Endothelial cell of umbilical vein (primary cell): ENCODE data around the gene FAM221B. TPM values are rescaled to one million over a fixed set of nuclear protein-coding genes. Genes with fewer than 3 reads are reported as not detected.
A peak's percentile ranks its signal among the peaks of the same experiment; 100 is the strongest.

Experiments
- BruUV-seq: library from RNA; stranded (reverse); fragments of 400-500 nt; replicated peaks from 2 replicates; lab custom pipeline; 2021; lab: Mats Ljungman, UMichigan
- CTCF ChIA-PET: fragments of 300-600, 350-600 bp; sonication (Branson Sonifier 250); formaldehyde crosslinking; loops from one replicate; lab custom pipeline; 2021; ENCODE audit warnings: antibody characterized with exemption, inconsistent platforms; lab: Charles Lee
- POLR2A ChIA-PET: fragments of 300-600, 350-600 bp; sonication (Branson Sonifier 250); formaldehyde crosslinking; loops from one replicate; lab custom pipeline; 2021; ENCODE audit warnings: antibody characterized with exemption, inconsistent platforms; lab: Charles Lee
- DNase-seq: peaks from one replicate; pipeline ENCODE4 v3.0.0-alpha.2; 2011; ENCODE audit warnings: low read depth, low spot score
- FAIRE-seq: peaks from 2 replicates; lab custom pipeline; 2011; peaks lifted over from hg19 to GRCh38; lab: Jason Lieb, UNC
- H2AFZ ChIP-seq: 2 replicates; pipeline ENCODE4 v1.6.0; 2012; ENCODE audit warnings: low read depth, low read length, control low read depth, inconsistent platforms
- H3K27ac ChIP-seq: 2 replicates; pipeline ENCODE4 v1.5.1; 2011; ENCODE audit warnings: low read depth, mild to moderate bottlenecking, control low read depth, low read length, moderate library complexity; ENCODE audit not compliant: insufficient read depth
- H3K27me3 ChIP-seq, 2 experiments: 2 replicates each; pipeline versions ENCODE4 v1.6.0 to v1.6.1; 2011; ENCODE audit warnings: low read length in 2 of 2, mixed read lengths in 1 of 2; ENCODE audit not compliant: control insufficient read depth in 2 of 2, insufficient read depth in 2 of 2
- H3K36me3 ChIP-seq, 2 experiments: 2 replicates in 1 of 2; 3 replicates in 1 of 2; pipeline ENCODE4 v1.5.1; 2011; ENCODE audit warnings: low read length in 2 of 2, mild to moderate bottlenecking in 1 of 2, moderate library complexity in 1 of 2; ENCODE audit not compliant: control insufficient read depth in 2 of 2, insufficient read depth in 2 of 2; ENCODE audit errors: extremely low read depth in 1 of 2
- H3K4me1 ChIP-seq: 3 replicates; pipeline ENCODE4 v1.5.1; 2011; ENCODE audit warnings: mild to moderate bottlenecking, low read length; ENCODE audit not compliant: control insufficient read depth, insufficient read depth; ENCODE audit errors: extremely low read depth
- H3K4me2 ChIP-seq: 2 replicates; pipeline ENCODE4 v1.6.1; 2011; ENCODE audit warnings: low read length, control low read depth, mixed read lengths; ENCODE audit not compliant: insufficient read depth
- H3K4me3 ChIP-seq, 3 experiments: fragments of 200-600 bp in 1 of 3; sonication (generic), shearing (Covaris generic) in 1 of 3; replicated peaks in 1 of 3; 2 replicates each; pipeline ENCODE4 v1.5.1; 2011 to 2016; ENCODE audit warnings: control low read depth in 3 of 3, low read length in 3 of 3, mild to moderate bottlenecking in 2 of 3, inconsistent platforms in 1 of 3, low read depth in 1 of 3, moderate library complexity in 1 of 3; ENCODE audit not compliant: insufficient read depth in 1 of 3
- H3K79me2 ChIP-seq: 2 replicates; pipeline ENCODE4 v1.6.0; 2012; ENCODE audit warnings: low read length, inconsistent platforms; ENCODE audit not compliant: control insufficient read depth, insufficient read depth
- H3K9ac ChIP-seq: replicated peaks from 2 replicates; pipeline ENCODE3; 2011; ENCODE audit warnings: low read length, control low read depth; ENCODE audit not compliant: insufficient read depth; ENCODE audit errors: extremely low read depth
- H3K9me1 ChIP-seq: replicated peaks from 3 replicates; pipeline ENCODE4 v1.6.0; 2011; ENCODE audit warnings: mild to moderate bottlenecking, low read length; ENCODE audit not compliant: control insufficient read depth, insufficient read depth; ENCODE audit errors: extremely low read depth
- H3K9me3 ChIP-seq: replicated peaks from 2 replicates; pipeline ENCODE4 v1.5.1; 2012; ENCODE audit warnings: low read length, inconsistent platforms; ENCODE audit not compliant: control insufficient read depth, insufficient read depth
- H4K20me1 ChIP-seq: replicated peaks from 2 replicates; pipeline ENCODE3; 2011; ENCODE audit warnings: mild to moderate bottlenecking, low read length; ENCODE audit not compliant: control insufficient read depth, insufficient read depth; ENCODE audit errors: extremely low read depth
- CTCF ChIP-seq, 2 donors: IDR thresholded peaks; 1 replicate in 1 of 2; 2 replicates in 1 of 2; pipeline ENCODE4 v1.5.1; 2011; ENCODE audit warnings: low read length in 2 of 2, mild to moderate bottlenecking in 2 of 2, moderate library complexity in 2 of 2, control low read depth in 1 of 2, inconsistent platforms in 1 of 2, low read depth in 1 of 2; ENCODE audit not compliant: insufficient read depth in 1 of 2; ENCODE audit errors: extremely low read depth in 1 of 2
- FOS ChIP-seq: IDR thresholded peaks from 2 replicates; pipeline ENCODE4 v1.6.1; 2011; ENCODE audit warnings: mild to moderate bottlenecking, low read length, moderate library complexity, borderline replicate concordance; ENCODE audit not compliant: insufficient read depth
- GATA2 ChIP-seq: IDR thresholded peaks from 2 replicates; pipeline ENCODE4 v1.7.0; 2011; ENCODE audit warnings: low read depth, mild to moderate bottlenecking, moderate library complexity, mixed read lengths, low read length; ENCODE audit not compliant: insufficient read length, insufficient read depth
- JUN ChIP-seq: IDR thresholded peaks from 2 replicates; pipeline ENCODE4 v1.6.1; 2011; ENCODE audit warnings: borderline replicate concordance, low read depth; ENCODE audit not compliant: insufficient read length, insufficient read depth
- MAX ChIP-seq: IDR thresholded peaks from 2 replicates; pipeline ENCODE4 v1.6.1; 2011; ENCODE audit not compliant: insufficient read depth, insufficient read length
- MYC ChIP-seq: IDR thresholded peaks from one replicate; pipeline ENCODE4 v1.6.1; 2011; ENCODE audit warnings: mild to moderate bottlenecking, low read depth, low read length
- POLR2A ChIP-seq: IDR thresholded peaks from 2 replicates; pipeline ENCODE4 v1.6.1; 2012; ENCODE audit warnings: low read depth, mild to moderate bottlenecking, control low read depth, low read length
- POLR2AphosphoS5 ChIP-seq: IDR thresholded peaks from 2 replicates; pipeline ENCODE4 v1.6.1; 2012; ENCODE audit warnings: low read depth, mild to moderate bottlenecking, control low read depth, low read length, moderate library complexity; ENCODE audit not compliant: insufficient read depth
- dilution Hi-C: fragments of 300-500 bp; cut with MboI; formaldehyde crosslinking; loops from one replicate; pipeline ENCODE4 v1.15.0; 2019; ENCODE audit warnings: low sequenced_read_pairs; ENCODE audit not compliant: extremely low pct_ligation_motif_present
- intact Hi-C: fragments of 100-400 bp; cut with micrococcal nuclease; formaldehyde crosslinking; loops from one replicate; pipeline ENCODE4 v1.10.0; 2022
- polyA plus RNA-seq, 4 experiments: library from polyadenylated mRNA; depleted of rRNA in 3 of 4; stranded (reverse) in 3 of 4; unstranded in 1 of 4; fragments of >200 nt; gene quantifications; 2 replicates each; pipeline versions ENCODE4 v1.2.1 to v1.2.3, GENCODE V29; 2011 to 2012; ENCODE audit warnings: missing spikeins in 1 of 4
- total RNA-seq: library from RNA; stranded (reverse); gene quantifications from 2 replicates; pipeline ENCODE4 v1.2.3, GENCODE V29; 2021

The FAM221B gene
- total and polyA plus RNA-seq, 2 donors (not counting 3 experiments of a cell fraction or from before 2014, with no cell fraction given), result not detected

- Histone ChIP-seq H3K4me3 (peak overlapping the region in 1 of 3 experiments; percentile 60), H3K9ac (peak overlapping the region; percentile 64), H3K27me3 (no peaks in the 10 kb centered on the region), H3K27ac (no peak overlapping the region), H2AFZ (peak overlapping the region; percentile 97), H3K4me1 (peaks cover 9% of the 10 kb centered on the region), H3K79me2 (no peaks in the 10 kb centered on the region), H3K9me3 (no peaks in the 10 kb centered on the region), H4K20me1 (no peaks in the 10 kb centered on the region), H3K36me3 (no peaks in the 10 kb centered on the region), H3K4me2 (peak overlapping the region; percentile 32), H3K9me1 (no peaks in the 10 kb centered on the region)
- no TSS peak for BruUV-seq
- no peak for DNase-seq
- POLR2A ChIA-PET, result no interaction called here
- dilution Hi-C loops (no loop called here), intact Hi-C loops (loop anchor here (5.0 kb wide), 1 partner anchor 118 kb away; no protein-coding TSS in a partner anchor)
- CTCF ChIA-PET, result interaction anchor here (1.0 to 7.6 kb wide), 4 partner anchors 12 to 52 kb away, joined by 5 to 277 read pairs (median 108); partner anchors contain the start of gene NPR2
- FAIRE-seq, result no peak
- no peak for TF ChIP-seq POLR2A
- no peak for TF ChIP-seq POLR2AphosphoS5
- TF ChIP-seq JUN, result no peak
- TF ChIP-seq MYC, result no peak
- no peak for TF ChIP-seq MAX
- no peak for TF ChIP-seq GATA2
- TF ChIP-seq CTCF (IDR thresholded peaks at IDR 0.05; ENCODE audit: extremely low read depth in 1 of 2, insufficient read depth in 1 of 2, low read depth in 1 of 2, low read length in 2 of 2), result no peak
- TF ChIP-seq FOS, result no peak
Observed at GRCh38 chr9:35829764-35830096, 1.2 kb upstream of the FAM221B start.
